ENCODE measurements around the gene HOXA2.
A peak's percentile ranks its signal among the peaks of the same experiment; 100 is the strongest.

HOXA2 gene

GRCh38 chr7:27143950-27144780 lies 41.7 kb upstream of the HOXA2 start (continued):
- TF ChIP-seq, protein P1, sequence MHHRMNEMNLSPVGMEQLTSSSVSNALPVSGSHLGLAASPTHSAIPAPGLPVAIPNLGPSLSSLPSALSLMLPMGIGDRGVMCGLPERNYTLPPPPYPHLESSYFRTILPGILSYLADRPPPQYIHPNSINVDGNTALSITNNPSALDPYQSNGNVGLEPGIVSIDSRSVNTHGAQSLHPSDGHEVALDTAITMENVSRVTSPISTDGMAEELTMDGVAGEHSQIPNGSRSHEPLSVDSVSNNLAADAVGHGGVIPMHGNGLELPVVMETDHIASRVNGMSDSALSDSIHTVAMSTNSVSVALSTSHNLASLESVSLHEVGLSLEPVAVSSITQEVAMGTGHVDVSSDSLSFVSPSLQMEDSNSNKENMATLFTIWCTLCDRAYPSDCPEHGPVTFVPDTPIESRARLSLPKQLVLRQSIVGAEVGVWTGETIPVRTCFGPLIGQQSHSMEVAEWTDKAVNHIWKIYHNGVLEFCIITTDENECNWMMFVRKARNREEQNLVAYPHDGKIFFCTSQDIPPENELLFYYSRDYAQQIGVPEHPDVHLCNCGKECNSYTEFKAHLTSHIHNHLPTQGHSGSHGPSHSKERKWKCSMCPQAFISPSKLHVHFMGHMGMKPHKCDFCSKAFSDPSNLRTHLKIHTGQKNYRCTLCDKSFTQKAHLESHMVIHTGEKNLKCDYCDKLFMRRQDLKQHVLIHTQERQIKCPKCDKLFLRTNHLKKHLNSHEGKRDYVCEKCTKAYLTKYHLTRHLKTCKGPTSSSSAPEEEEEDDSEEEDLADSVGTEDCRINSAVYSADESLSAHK (tag by site-specific recombination; IDR thresholded peaks at IDR 0.05) = peak; percentile 73
- TF ChIP-seq ZNF777 (tag by site-specific recombination; IDR thresholded peaks at IDR 0.05; ENCODE audit: borderline replicate concordance) = no peak
- TF ChIP-seq YY2 (tag by site-specific recombination; IDR thresholded peaks at IDR 0.05) = no peak
- TF ChIP-seq ZBTB21 (tag by site-specific recombination; IDR thresholded peaks at IDR 0.05) = no peak
- 0 out of 2 replicates have a peak, but pooled peaks have one; percentile 4 for TF ChIP-seq ZFHX2 (tag by site-specific recombination; conservative IDR thresholded peaks at IDR 0.05)
- no peak for TF ChIP-seq ZNF423 (tag by site-specific recombination; IDR thresholded peaks at IDR 0.05)
- no peak for TF ChIP-seq ZNF350 (tag by site-specific recombination; IDR thresholded peaks at IDR 0.05)
- TF ChIP-seq ZSCAN23 (tag by site-specific recombination; IDR thresholded peaks at IDR 0.05) = no peak
- no peak for TF ChIP-seq ZNF48 (tag by site-specific recombination; IDR thresholded peaks at IDR 0.05)
- peak; percentile 3; the same call in 1 of the 2 replicates for TF ChIP-seq GLIS1 (tag by site-specific recombination; IDR thresholded peaks at IDR 0.05)
- TF ChIP-seq, protein P2, sequence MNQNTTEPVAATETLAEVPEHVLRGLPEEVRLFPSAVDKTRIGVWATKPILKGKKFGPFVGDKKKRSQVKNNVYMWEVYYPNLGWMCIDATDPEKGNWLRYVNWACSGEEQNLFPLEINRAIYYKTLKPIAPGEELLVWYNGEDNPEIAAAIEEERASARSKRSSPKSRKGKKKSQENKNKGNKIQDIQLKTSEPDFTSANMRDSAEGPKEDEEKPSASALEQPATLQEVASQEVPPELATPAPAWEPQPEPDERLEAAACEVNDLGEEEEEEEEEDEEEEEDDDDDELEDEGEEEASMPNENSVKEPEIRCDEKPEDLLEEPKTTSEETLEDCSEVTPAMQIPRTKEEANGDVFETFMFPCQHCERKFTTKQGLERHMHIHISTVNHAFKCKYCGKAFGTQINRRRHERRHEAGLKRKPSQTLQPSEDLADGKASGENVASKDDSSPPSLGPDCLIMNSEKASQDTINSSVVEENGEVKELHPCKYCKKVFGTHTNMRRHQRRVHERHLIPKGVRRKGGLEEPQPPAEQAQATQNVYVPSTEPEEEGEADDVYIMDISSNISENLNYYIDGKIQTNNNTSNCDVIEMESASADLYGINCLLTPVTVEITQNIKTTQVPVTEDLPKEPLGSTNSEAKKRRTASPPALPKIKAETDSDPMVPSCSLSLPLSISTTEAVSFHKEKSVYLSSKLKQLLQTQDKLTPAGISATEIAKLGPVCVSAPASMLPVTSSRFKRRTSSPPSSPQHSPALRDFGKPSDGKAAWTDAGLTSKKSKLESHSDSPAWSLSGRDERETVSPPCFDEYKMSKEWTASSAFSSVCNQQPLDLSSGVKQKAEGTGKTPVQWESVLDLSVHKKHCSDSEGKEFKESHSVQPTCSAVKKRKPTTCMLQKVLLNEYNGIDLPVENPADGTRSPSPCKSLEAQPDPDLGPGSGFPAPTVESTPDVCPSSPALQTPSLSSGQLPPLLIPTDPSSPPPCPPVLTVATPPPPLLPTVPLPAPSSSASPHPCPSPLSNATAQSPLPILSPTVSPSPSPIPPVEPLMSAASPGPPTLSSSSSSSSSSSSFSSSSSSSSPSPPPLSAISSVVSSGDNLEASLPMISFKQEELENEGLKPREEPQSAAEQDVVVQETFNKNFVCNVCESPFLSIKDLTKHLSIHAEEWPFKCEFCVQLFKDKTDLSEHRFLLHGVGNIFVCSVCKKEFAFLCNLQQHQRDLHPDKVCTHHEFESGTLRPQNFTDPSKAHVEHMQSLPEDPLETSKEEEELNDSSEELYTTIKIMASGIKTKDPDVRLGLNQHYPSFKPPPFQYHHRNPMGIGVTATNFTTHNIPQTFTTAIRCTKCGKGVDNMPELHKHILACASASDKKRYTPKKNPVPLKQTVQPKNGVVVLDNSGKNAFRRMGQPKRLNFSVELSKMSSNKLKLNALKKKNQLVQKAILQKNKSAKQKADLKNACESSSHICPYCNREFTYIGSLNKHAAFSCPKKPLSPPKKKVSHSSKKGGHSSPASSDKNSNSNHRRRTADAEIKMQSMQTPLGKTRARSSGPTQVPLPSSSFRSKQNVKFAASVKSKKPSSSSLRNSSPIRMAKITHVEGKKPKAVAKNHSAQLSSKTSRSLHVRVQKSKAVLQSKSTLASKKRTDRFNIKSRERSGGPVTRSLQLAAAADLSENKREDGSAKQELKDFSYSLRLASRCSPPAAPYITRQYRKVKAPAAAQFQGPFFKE (tag by site-specific recombination; IDR thresholded peaks at IDR 0.05; ENCODE audit: borderline replicate concordance) = no peak
- TF ChIP-seq ZNF214 (tag by site-specific recombination; IDR thresholded peaks at IDR 0.05; ENCODE audit: borderline replicate concordance) = no peak
- no peak; the same call in 1 of the 2 replicates for TF ChIP-seq ZNF561 (tag by site-specific recombination; IDR thresholded peaks at IDR 0.05; ENCODE audit: borderline replicate concordance)
- TF ChIP-seq ZNF830 (tag by site-specific recombination; IDR thresholded peaks at IDR 0.05; ENCODE audit: low read depth) = no peak
- TF ChIP-seq SP3 (tag by site-specific recombination; IDR thresholded peaks at IDR 0.05) = peak; percentile 7; the same call in 1 of the 2 replicates
- TF ChIP-seq ZNF677 (tag by site-specific recombination; IDR thresholded peaks at IDR 0.05) = no peak
- no peak for TF ChIP-seq ZFP37 (tag by site-specific recombination; IDR thresholded peaks at IDR 0.05)
- TF ChIP-seq, protein P3, sequence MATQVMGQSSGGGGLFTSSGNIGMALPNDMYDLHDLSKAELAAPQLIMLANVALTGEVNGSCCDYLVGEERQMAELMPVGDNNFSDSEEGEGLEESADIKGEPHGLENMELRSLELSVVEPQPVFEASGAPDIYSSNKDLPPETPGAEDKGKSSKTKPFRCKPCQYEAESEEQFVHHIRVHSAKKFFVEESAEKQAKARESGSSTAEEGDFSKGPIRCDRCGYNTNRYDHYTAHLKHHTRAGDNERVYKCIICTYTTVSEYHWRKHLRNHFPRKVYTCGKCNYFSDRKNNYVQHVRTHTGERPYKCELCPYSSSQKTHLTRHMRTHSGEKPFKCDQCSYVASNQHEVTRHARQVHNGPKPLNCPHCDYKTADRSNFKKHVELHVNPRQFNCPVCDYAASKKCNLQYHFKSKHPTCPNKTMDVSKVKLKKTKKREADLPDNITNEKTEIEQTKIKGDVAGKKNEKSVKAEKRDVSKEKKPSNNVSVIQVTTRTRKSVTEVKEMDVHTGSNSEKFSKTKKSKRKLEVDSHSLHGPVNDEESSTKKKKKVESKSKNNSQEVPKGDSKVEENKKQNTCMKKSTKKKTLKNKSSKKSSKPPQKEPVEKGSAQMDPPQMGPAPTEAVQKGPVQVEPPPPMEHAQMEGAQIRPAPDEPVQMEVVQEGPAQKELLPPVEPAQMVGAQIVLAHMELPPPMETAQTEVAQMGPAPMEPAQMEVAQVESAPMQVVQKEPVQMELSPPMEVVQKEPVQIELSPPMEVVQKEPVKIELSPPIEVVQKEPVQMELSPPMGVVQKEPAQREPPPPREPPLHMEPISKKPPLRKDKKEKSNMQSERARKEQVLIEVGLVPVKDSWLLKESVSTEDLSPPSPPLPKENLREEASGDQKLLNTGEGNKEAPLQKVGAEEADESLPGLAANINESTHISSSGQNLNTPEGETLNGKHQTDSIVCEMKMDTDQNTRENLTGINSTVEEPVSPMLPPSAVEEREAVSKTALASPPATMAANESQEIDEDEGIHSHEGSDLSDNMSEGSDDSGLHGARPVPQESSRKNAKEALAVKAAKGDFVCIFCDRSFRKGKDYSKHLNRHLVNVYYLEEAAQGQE (tag by site-specific recombination; IDR thresholded peaks at IDR 0.05) = no peak
- peak; percentile 82 for TF ChIP-seq PATZ1 (tag by site-specific recombination; IDR thresholded peaks at IDR 0.05)
- no peak for TF ChIP-seq HOXD13 (CRISPR knock-in tag; IDR thresholded peaks at IDR 0.05; ENCODE audit: borderline replicate concordance)
- TF ChIP-seq ZNF416 (tag by site-specific recombination; IDR thresholded peaks at IDR 0.05) = no peak
- TF ChIP-seq ZNF792 (tag by site-specific recombination; IDR thresholded peaks at IDR 0.05) = 0 out of 2 replicates have a peak, but pooled peaks have one; percentile 11
- no peak for TF ChIP-seq ZNF585B (tag by site-specific recombination; IDR thresholded peaks at IDR 0.05)
- no peak for TF ChIP-seq ZNF202 (tag by site-specific recombination; IDR thresholded peaks at IDR 0.05; ENCODE audit: borderline replicate concordance)
- TF ChIP-seq ZNF654 (tag by site-specific recombination; IDR thresholded peaks at IDR 0.05; ENCODE audit: low read depth) = peak; percentile 42; the same call in 1 of the 2 replicates
- no peak for TF ChIP-seq ZNF701 (tag by site-specific recombination; IDR thresholded peaks at IDR 0.05)

Measured in HEK293 (cell line).